ENCODE results near the gene SRSF11.
A peak's percentile ranks its signal among the peaks of the same experiment; 100 is the strongest.

The SRSF11 gene

GRCh38 chr1:70207492-70207891 lies 13.7 kb upstream of the SRSF11 start:
- ChIA-PET POLR2A (interaction anchor here (2.2 kb wide), 1 partner anchor 13 kb away, joined by 18 read pairs; the partner anchor contains the start of gene SRSF11), CTCF (interaction anchor here (1.5 kb wide), 1 partner anchor 13 kb away, joined by 4 read pairs; no protein-coding TSS in a partner anchor)
- no peak for TF ChIP-seq ELF4 (IDR thresholded peaks at IDR 0.05)
- TF ChIP-seq HDGF (IDR thresholded peaks at IDR 0.05; ENCODE audit: borderline replicate concordance): no peak
- TF ChIP-seq ARNT (IDR thresholded peaks at IDR 0.05): no peak
- no peak for TF ChIP-seq FOXM1 (IDR thresholded peaks at IDR 0.05; ENCODE audit: borderline replicate concordance)
- no peak for TF ChIP-seq FOXK2 (IDR thresholded peaks at IDR 0.05)
- peak; percentile 63 for TF ChIP-seq ZNF384 (IDR thresholded peaks at IDR 0.05)
- no peak for DNase-seq (ENCODE audit: extremely low spot score)

DNA sequence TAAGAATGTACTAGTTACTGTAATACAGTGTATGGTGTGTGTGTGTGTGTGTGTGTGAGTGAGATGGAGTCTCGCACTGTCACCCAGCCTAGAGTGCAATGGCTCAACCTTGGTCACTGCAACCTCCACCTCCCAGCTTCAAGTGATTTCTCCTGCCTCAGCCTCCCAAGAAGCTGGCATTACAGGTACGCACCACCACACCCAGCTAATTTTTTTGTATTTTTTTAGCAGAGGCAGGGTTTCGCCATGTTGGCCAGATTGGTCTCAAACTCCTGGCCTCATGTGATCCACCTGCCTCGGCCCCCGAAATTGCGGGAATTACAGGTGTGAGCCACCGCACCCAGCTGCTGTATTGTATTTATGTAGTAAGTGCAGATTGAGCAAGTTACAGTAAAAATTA lies 12.9 kb upstream of the SRSF11 start:
- CTCF ChIA-PET: interaction anchor here (1.5 kb wide), 1 partner anchor 14 kb away, joined by 4 read pairs; no protein-coding TSS in a partner anchor
- DNase-seq (ENCODE audit: extremely low spot score): no peak
- POLR2A ChIA-PET: interaction anchor here (2.2 kb wide), 2 partner anchors 12 to 203 kb away, joined by 9 to 18 read pairs; partner anchors contain the start of genes CTH and SRSF11
- no peak for TF ChIP-seq HDGF (IDR thresholded peaks at IDR 0.05; ENCODE audit: borderline replicate concordance)

DNA sequence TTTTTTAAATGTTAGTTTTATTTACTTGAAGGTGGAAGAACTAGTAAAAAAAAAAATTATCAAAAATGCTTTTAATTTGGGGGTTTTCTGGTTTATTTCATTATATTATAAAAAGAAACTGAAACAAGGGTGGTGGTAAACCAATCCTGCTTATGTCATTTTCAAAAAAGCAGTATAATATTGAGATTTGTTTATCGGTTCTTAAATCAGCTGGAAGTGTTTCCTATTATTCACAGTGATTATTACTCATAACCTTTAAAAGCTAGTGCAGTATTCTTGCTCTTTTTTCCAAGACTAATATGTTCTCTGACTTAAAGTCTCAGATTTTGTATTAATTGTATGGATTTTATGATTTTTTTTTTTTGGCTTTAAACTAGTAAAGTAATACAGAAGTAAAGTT lies 10.4 kb upstream of the SRSF11 start:
- CTCF ChIA-PET: interaction anchor here (1.7 kb wide), 1 partner anchor 10 kb away, joined by 9 read pairs; the partner anchor contains the start of gene SRSF11
- no peak for TF ChIP-seq SUZ12 (IDR thresholded peaks at IDR 0.05)
- no peak for TF ChIP-seq FOXA1 (IDR thresholded peaks at IDR 0.05)
- TF ChIP-seq CTBP1 (IDR thresholded peaks at IDR 0.05; ENCODE audit: borderline replicate concordance): no peak
- no peak for TF ChIP-seq ZNF384 (IDR thresholded peaks at IDR 0.05)
- no peak for TF ChIP-seq LEF1 (IDR thresholded peaks at IDR 0.05; ENCODE audit: borderline replicate concordance)
- no peak for TF ChIP-seq ELF4 (IDR thresholded peaks at IDR 0.05)
- TF ChIP-seq NFRKB (IDR thresholded peaks at IDR 0.05): no peak
- TF ChIP-seq FOXM1 (IDR thresholded peaks at IDR 0.05; ENCODE audit: borderline replicate concordance): no peak
- no peak for TF ChIP-seq BHLHE40 (IDR thresholded peaks at IDR 0.05; ENCODE audit: borderline replicate concordance)
- no peak for TF ChIP-seq SP1 (IDR thresholded peaks at IDR 0.05)
- no peak for TF ChIP-seq HDGF (IDR thresholded peaks at IDR 0.05; ENCODE audit: borderline replicate concordance)
- no peak for TF ChIP-seq PKNOX1 (IDR thresholded peaks at IDR 0.05)
- DNase-seq (ENCODE audit: extremely low spot score): no peak
- POLR2A ChIA-PET: interaction anchor here (0.6 to 4.4 kb wide), 2 partner anchors 10 to 144 kb away, joined by 3 to 20 read pairs; partner anchors contain the start of genes ANKRD13C and SRSF11

DNA sequence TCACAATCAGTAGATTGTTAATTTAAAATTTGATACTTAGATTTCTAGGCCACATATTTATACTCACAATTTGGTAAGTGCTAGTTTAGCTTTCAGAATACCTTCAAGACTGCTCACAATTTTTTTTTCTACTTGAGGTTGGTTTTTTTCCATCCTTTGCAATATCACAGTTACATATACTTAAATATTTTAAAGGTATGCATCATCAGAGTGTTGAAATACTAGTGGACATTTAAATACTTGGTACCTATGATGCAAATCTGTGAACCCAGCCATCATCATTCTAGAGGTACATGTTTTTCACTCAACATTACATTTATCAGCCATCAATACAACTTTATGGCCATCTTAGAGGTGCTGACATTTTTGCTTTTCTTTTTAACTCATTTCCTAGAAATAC lies 9.6 kb upstream of the SRSF11 start:
- ChIA-PET CTCF (interaction anchor here (1.7 kb wide), 1 partner anchor 9 kb away, joined by 9 read pairs; the partner anchor contains the start of gene SRSF11), POLR2A (interaction anchor here (0.6 to 4.4 kb wide), 2 partner anchors 9 to 143 kb away, joined by 3 to 20 read pairs; partner anchors contain the start of genes ANKRD13C and SRSF11)
- TF ChIP-seq BHLHE40 (IDR thresholded peaks at IDR 0.05; ENCODE audit: borderline replicate concordance) (no peak), PKNOX1 (IDR thresholded peaks at IDR 0.05) (no peak), L3MBTL2 (conservative IDR thresholded peaks at IDR 0.05) (no peak), FOXM1 (IDR thresholded peaks at IDR 0.05; ENCODE audit: borderline replicate concordance) (no peak), ZNF384 (IDR thresholded peaks at IDR 0.05) (no peak), NFRKB (IDR thresholded peaks at IDR 0.05) (no peak), TARDBP (IDR thresholded peaks at IDR 0.05) (no peak), ELF4 (IDR thresholded peaks at IDR 0.05) (no peak), FOXK2 (IDR thresholded peaks at IDR 0.05) (no peak), CTBP1 (IDR thresholded peaks at IDR 0.05; ENCODE audit: borderline replicate concordance) (no peak), ARNT (IDR thresholded peaks at IDR 0.05) (no peak), SUZ12 (IDR thresholded peaks at IDR 0.05) (no peak), SP1 (IDR thresholded peaks at IDR 0.05) (no peak)
- no peak for DNase-seq (ENCODE audit: extremely low spot score)

GRCh38 chr1:70220015-70220414 lies 1.2 kb upstream of the SRSF11 start:
- ChIA-PET CTCF (interaction anchor here (1.7 kb wide), 1 partner anchor 9 kb away, joined by 9 read pairs; no protein-coding TSS in a partner anchor), POLR2A (interaction anchor here (0.8 to 3.2 kb wide), 5 partner anchors 8 to 191 kb away, joined by 3 to 30 read pairs (median 20); partner anchors contain the start of genes CTH and LRRC40)
- no peak for DNase-seq (ENCODE audit: extremely low spot score)
- no peak for TF ChIP-seq HDGF (IDR thresholded peaks at IDR 0.05; ENCODE audit: borderline replicate concordance)
- TF ChIP-seq PKNOX1 (IDR thresholded peaks at IDR 0.05): peak; percentile 29; the same call in 1 of the 2 replicates

- TF ChIP-seq ELF4 (IDR thresholded peaks at IDR 0.05) (no peak), NFRKB (IDR thresholded peaks at IDR 0.05) (no peak), SP1 (IDR thresholded peaks at IDR 0.05) (no peak), LEF1 (IDR thresholded peaks at IDR 0.05; ENCODE audit: borderline replicate concordance) (no peak), BHLHE40 (IDR thresholded peaks at IDR 0.05; ENCODE audit: borderline replicate concordance) (no peak), ZNF384 (IDR thresholded peaks at IDR 0.05) (no peak), HDGF (IDR thresholded peaks at IDR 0.05; ENCODE audit: borderline replicate concordance) (no peak), PKNOX1 (IDR thresholded peaks at IDR 0.05) (no peak)
- POLR2A ChIA-PET: interaction anchor here (0.8 to 3.2 kb wide), 17 partner anchors 9 to 276 kb away, joined by 3 to 30 read pairs (median 4); partner anchors contain the start of genes ANKRD13C, CTH and LRRC40
- CTCF ChIA-PET: interaction anchor here (0.8 to 1.7 kb wide), 2 partner anchors 10 to 160 kb away, joined by 9 read pairs; no protein-coding TSS in a partner anchor
- no peak for DNase-seq (ENCODE audit: extremely low spot score)
Observed at GRCh38 chr1:70220517-70221237, 503 bp upstream of the SRSF11 start.
